GM21825 (cell line): ENCODE data around the gene ZSCAN18.
"Not testable (repeated sequence)": the region's sequence is repeated elsewhere in the genome, so short reads cannot be mapped to it uniquely, and the experiment has no call there.

Source experiments
- ATAC-seq: cut with Tn5 transposase; IDR thresholded peaks from one replicate; pipeline ENCODE4 v1.9.1; 2021; ENCODE audit warnings: mild to moderate bottlenecking, moderate library complexity; ENCODE audit not compliant: unreplicated experiment

Gene ZSCAN18

GRCh38 chr19:58097781-58098681 is at the start of gene ZSCAN18:
ZSCAN18 (minus strand) TSS chr19:58098231; CDS start chr19:58090267, 7,964 bp downstream.
- ATAC-seq, result peak; percentile 92

GRCh38 chr19:58147475-58147874 is 49.4 kb upstream of the ZSCAN18 start:
- not testable (repeated sequence) for ATAC-seq

- ATAC-seq, result no peak
Measured at GRCh38 chr19:58145849-58146248, 47.8 kb upstream of the ZSCAN18 start.

GRCh38 chr19:58134244-58134643 is 36.2 kb upstream of the ZSCAN18 start:
- no peak for ATAC-seq

- no peak for ATAC-seq
Measured at GRCh38 chr19:58129284-58129683, 31.3 kb upstream of the ZSCAN18 start.

GRCh38 chr19:58128041-58128685 is 30.1 kb upstream of the ZSCAN18 start:
- no peak for ATAC-seq

- no peak for ATAC-seq
Measured at GRCh38 chr19:58123354-58123753, 25.3 kb upstream of the ZSCAN18 start.

GRCh38 chr19:58118979-58119733 is 21.1 kb upstream of the ZSCAN18 start:
- ATAC-seq, result no peak

- no peak for ATAC-seq
Measured at GRCh38 chr19:58117841-58118575, 20.0 kb upstream of the ZSCAN18 start.

GRCh38 chr19:58108546-58108817 is 10.5 kb upstream of the ZSCAN18 start:
- ATAC-seq, result no peak

GRCh38 chr19:58107778-58108545 is 9.9 kb upstream of the ZSCAN18 start:
- ATAC-seq, result no peak

- no peak for ATAC-seq
Measured at GRCh38 chr19:58098682-58098998, 609 bp upstream of the ZSCAN18 start.

- ATAC-seq, result no peak
Measured at GRCh38 chr19:58097349-58097748, 682 bp downstream of the ZSCAN18 start.

GRCh38 chr19:58096884-58097283 is 1.1 kb downstream of the ZSCAN18 start:
- no peak for ATAC-seq

- ATAC-seq, result no peak
Measured at GRCh38 chr19:58095328-58095727, 2.7 kb downstream of the ZSCAN18 start.

- no peak for ATAC-seq
Measured at GRCh38 chr19:58093071-58093470, 5.0 kb downstream of the ZSCAN18 start.

GRCh38 chr19:58091251-58091995 is 6.6 kb downstream of the ZSCAN18 start:
- ATAC-seq, result no peak

GRCh38 chr19:58089846-58090245 is 8.2 kb downstream of the ZSCAN18 start:
- no peak for ATAC-seq

- ATAC-seq, result no peak
Measured at GRCh38 chr19:58088521-58089052, 9.4 kb downstream of the ZSCAN18 start.
